HG03521 (cell line): ENCODE measurements around the gene AGFG1.
A peak's percentile ranks its signal among the peaks of the same experiment; 100 is the strongest.

Experiments
- ATAC-seq: cut with Tn5 transposase; IDR thresholded peaks from one replicate; pipeline ENCODE4 v1.9.1; 2021; ENCODE audit warnings: mild to moderate bottlenecking, moderate library complexity; ENCODE audit not compliant: unreplicated experiment

The AGFG1 gene, protein sequence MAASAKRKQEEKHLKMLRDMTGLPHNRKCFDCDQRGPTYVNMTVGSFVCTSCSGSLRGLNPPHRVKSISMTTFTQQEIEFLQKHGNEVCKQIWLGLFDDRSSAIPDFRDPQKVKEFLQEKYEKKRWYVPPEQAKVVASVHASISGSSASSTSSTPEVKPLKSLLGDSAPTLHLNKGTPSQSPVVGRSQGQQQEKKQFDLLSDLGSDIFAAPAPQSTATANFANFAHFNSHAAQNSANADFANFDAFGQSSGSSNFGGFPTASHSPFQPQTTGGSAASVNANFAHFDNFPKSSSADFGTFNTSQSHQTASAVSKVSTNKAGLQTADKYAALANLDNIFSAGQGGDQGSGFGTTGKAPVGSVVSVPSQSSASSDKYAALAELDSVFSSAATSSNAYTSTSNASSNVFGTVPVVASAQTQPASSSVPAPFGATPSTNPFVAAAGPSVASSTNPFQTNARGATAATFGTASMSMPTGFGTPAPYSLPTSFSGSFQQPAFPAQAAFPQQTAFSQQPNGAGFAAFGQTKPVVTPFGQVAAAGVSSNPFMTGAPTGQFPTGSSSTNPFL

GRCh38 chr2:227471924-227472264 lies at the start of gene AGFG1:
AGFG1 (plus strand) TSS chr2:227472156; CDS start chr2:227472422, 266 bp downstream.
- ATAC-seq = peak; percentile 81

DNA sequence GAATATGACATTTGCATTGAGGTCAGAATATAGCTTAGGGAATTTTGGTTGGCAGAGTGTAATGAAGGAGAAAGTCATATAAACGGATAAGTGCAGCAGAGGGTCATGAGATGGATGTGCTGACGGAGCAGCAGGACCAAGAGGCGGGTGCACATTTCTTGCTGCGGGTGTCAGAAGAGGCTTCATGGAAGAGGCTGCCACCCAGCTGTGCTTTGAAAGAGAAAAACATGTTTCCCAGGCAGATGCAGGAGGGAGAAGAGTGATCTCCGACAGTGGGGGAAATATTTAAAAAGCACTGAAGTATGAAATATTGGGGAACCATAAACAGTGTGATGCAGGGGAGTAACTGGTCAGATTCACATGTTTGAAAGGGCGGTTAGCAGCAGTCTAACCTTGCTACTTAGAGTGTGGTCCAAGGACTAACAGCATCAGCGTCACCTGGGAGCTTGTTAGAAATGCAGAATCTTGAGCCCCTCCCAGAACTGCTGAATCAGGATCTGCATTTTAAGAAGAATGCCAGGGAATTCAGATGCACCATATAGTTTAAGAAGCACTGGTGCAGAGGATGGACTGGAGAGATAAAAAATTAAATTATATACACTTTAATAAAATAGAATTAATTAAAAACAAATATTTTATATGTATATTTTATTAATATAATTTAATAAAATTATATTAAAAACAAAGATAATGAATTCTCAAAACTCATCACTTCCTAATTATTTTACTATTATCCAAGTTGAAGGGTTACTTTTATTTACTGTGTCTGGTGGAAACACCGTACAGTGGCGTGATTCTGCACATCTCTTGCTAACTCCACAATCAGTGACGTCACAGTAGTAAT lies 48.1 kb upstream of the AGFG1 start:
- no peak for ATAC-seq

- ATAC-seq = no peak
Measured at GRCh38 chr2:227428731-227429285, 43.1 kb upstream of the AGFG1 start.

GRCh38 chr2:227430639-227431038 lies 41.3 kb upstream of the AGFG1 start:
- ATAC-seq = no peak

DNA sequence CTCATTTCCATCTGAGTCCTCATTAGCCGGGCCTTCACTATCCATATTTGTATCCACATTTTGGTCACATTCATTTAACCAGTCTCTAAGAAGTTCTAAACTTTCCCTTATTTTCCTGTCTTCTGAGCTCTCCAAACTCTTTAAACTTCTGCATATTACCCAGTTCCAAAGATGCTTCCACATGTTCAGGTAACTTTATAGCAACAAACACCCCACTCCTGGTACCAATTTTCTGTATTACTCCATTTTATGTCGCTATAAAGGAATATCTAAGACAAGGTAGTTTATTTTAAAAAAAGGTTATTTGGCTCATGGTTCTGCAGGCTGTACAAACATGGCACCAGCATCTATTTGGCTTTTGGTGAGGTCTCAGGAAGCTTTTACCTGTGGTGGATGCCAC lies 38.8 kb upstream of the AGFG1 start:
- ATAC-seq = no peak

DNA sequence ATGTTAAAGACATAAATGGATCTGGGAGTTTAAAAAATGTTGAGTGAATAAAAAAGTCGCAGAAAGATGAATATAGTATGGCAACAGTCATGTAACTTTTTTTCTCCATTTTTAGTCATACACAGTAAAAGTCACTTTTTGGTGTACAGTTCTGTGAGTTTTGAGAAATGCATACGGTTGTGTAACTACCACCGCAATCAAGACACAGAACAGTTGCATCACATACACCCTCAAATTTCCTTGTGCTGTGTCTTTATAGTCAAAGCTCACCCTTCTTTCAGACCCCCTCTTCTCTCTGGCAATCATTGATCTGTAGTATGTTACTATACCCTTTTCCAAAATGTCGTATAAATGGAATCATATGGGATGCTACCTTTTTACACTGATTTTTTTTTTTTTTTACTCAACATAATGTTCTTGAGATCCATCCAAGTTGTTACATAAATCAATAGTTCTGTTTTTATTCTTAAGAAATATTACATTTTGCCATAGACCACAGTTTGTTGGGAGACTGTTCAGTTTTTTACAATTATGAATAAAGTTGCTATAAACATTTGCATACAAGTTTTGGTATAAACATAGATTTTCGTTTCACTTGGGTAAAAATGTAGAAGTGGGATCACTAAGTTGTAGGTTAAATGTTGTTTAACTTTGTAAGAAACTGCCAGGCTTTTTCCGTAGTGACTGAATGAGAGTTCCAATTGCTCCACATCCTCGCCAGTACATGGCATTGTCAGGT lies 35.4 kb upstream of the AGFG1 start:
- ATAC-seq = no peak

GRCh38 chr2:227439214-227439613 lies 32.7 kb upstream of the AGFG1 start:
- ATAC-seq = no peak

- no peak for ATAC-seq
Measured at GRCh38 chr2:227442639-227443038, 29.3 kb upstream of the AGFG1 start.

GRCh38 chr2:227443889-227444568 lies 27.9 kb upstream of the AGFG1 start:
- no peak for ATAC-seq

GRCh38 chr2:227447606-227448005 lies 24.4 kb upstream of the AGFG1 start:
- no peak for ATAC-seq

DNA sequence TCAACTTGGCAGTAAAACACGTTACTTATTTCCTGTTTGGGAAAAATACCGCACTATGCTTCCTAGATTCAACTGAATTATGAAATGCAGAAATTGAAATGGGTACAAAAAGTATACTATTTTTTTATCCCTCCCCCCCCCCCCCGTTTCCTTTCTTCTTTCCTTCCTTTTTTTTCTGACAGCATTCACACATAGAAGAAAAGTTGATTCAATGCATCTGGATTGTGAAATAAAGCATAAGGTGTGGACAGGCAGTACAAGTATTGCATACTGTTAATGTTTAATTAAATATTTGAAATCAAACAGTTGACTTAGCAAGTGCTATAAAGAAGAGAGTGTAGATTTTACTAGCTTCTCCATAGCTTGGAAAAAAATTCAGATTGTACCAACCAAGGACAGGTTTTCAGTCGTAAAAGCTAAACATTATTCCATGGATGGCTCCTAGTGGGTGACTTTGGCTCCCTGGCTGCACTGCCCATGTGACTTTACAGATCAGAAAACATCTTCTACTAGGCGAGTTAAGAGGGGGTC lies 21.6 kb upstream of the AGFG1 start:
- ATAC-seq = no peak

DNA sequence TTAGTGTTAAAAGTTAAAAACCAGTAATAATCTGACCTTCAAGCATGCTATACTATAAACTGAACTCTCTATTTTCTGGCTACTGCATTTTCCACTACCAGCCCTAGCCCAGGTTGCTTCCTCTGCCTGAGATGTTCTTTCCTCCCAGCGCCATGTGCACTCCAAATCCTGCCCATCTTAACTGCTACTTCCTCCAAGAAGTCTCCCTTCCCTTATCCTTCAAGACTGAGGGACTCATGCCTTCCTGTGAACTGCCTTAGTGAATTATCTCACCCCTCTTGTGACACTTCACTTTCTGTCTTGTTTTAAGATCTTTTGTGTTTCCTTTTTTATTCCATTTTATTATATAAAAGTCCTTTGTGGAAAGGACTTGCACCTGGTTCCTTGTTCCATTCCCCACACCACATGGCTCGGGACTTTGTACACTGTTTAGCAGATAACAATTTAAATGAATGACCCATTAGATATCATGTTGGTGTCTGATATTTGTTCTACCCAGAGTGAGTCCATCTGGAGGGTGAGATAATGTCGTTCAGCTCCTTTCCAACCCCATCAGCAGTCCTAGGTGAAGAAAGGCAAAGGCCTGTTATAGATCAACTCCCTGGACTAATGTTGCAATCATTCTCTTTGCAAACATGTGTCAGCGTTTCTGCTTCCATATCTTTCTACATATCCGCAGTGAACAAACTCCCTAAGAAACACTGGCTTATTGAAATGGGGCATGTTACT lies 20.9 kb upstream of the AGFG1 start:
- no peak for ATAC-seq

DNA sequence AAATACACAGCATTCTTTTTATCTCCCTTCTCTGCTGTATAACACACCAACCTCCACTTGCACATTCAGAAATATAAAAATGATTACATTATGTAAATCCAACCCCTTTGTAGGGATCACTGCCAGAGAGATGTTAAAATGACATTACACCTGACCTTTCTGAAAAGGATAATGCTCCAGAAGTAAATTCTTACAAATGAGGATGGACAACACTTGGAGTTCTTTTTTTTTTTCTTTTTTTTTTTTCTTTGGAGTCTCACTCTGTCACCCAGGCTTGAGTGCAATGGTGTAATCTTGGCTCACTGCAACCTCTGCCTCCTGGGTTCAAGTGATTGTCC lies 20.3 kb upstream of the AGFG1 start:
- no peak for ATAC-seq

GRCh38 chr2:227453810-227454209 lies 18.1 kb upstream of the AGFG1 start:
- no peak for ATAC-seq

DNA sequence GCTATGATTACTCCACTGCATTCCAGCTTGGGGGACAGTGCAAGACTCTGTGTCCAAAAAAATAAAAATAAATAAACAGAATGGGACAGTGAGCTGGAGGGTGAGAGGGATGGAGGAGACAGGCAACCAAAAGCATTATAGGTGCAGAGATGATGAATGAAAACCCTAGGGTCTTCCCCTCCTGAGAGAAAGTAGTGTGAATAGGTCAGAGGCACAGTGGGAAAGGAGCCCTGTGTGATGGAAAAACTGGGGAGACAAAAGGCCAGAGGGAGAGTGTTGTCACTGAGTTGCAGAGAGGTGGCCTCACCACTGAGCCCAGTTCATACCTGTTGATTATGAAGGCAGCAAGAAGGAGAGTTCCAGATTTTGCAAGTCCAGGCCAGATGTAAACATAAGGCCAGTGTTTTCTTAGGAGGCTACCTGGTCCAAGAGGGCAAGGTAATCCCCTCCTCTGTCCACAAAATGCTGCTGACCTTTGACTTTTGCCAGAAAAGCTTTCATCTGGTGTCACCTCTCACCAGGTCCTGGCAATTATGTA lies 17.6 kb upstream of the AGFG1 start:
- ATAC-seq = no peak

DNA sequence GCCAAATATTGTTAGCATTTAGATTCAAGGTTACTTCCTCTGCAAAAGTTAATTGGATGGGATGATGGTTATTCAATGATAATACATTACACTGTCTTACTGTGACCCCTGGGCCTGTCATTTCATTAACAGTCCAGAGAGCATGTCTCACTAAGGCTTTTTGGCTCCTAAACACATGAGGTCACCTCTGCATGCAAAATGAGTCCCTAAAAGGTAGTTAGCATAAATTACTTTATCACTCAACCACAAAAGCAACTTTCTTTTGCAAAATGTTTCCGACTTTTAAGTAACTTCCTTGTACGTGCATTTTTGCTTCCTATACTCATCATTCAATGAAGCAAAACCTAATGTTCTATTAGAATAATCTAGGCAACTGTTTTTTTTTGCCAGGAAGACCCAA lies 16.8 kb upstream of the AGFG1 start:
- no peak for ATAC-seq

DNA sequence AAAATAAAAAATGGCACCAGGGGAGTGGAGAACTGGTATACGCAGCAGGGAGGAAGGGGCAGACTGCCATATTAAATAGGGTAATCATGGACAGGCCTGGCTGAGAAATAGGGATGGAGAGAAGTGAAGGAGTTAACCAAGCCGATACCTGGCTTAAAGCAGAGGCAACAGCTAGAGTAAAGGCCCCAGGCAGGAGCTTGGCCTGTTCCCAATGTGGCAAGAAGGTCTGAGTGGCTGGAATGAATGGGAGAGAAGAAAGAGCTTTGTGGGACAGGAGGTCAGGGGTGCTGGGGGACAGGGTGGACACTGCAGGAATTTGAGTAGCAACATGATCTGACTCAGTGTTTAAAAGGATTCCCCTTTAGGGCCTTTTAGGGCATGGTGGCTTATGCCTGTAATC lies 15.9 kb upstream of the AGFG1 start:
- no peak for ATAC-seq

DNA sequence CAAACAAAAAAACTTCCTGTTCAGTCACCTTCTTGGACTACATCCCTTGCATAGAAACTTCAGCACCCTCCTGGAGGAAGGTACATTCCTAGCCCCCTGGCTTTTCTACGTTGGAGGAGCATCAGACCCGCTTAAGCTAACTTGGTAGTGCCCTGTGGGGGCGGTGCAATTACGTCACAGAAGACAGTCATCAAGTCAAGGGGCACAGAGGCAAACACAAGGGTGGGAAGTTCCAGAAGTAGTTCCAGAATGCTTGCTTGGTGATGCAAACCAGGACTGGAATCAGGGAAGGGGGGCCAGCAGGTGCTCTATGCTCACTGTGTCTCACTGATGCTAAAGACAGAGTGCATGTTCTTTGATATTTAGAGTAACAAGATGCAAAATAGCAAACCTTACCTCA lies 15.2 kb upstream of the AGFG1 start:
- no peak for ATAC-seq

- no peak for ATAC-seq
Measured at GRCh38 chr2:227460070-227460485, 11.9 kb upstream of the AGFG1 start.
